ENCODE results near the gene IQCH. TPM values are rescaled to one million over a fixed set of nuclear protein-coding genes. Genes with fewer than 3 reads are reported as not detected.

IQCH gene
- total RNA-seq, 1 experiment from 2014 or later: 1.9 TPM

- ATAC-seq (no peak), DNase-seq (ENCODE audit: low spot score) (peak; percentile 14)
- no peaks in the 10 kb centered on the region for H3K27me3 Mint-ChIP-seq (ENCODE audit: low read depth)
- TF ChIP-seq ZBTB21 (CRISPR knock-in tag; IDR thresholded peaks at IDR 0.05; ENCODE audit: borderline replicate concordance): no peak
- no peak for TF ChIP-seq SMAD3 (CRISPR knock-in tag; IDR thresholded peaks at IDR 0.05; ENCODE audit: borderline replicate concordance)
- no peak for TF ChIP-seq TEAD4 (CRISPR knock-in tag; IDR thresholded peaks at IDR 0.05)
- no peak for TF ChIP-seq USF1 (CRISPR knock-in tag; IDR thresholded peaks at IDR 0.05)
- no peak for TF ChIP-seq ATF6 (CRISPR knock-in tag; IDR thresholded peaks at IDR 0.05)
- TF ChIP-seq ZNF138 (CRISPR knock-in tag; conservative IDR thresholded peaks at IDR 0.05): no peak
- TF ChIP-seq KAT7 (CRISPR knock-in tag; IDR thresholded peaks at IDR 0.05; ENCODE audit: borderline replicate concordance): no peak
- TF ChIP-seq PRRX2 (CRISPR knock-in tag; IDR thresholded peaks at IDR 0.05): no peak
- TF ChIP-seq PREB (CRISPR knock-in tag; IDR thresholded peaks at IDR 0.05; ENCODE audit: borderline replicate concordance): no peak
- no peak for TF ChIP-seq ARID4B (CRISPR knock-in tag; IDR thresholded peaks at IDR 0.05; ENCODE audit: borderline replicate concordance)
- TF ChIP-seq CBFB (CRISPR knock-in tag; IDR thresholded peaks at IDR 0.05; ENCODE audit: low read depth): no peak
- no peak for TF ChIP-seq RORB (CRISPR knock-in tag; IDR thresholded peaks at IDR 0.05)
- no peak for TF ChIP-seq ZNF121 (CRISPR knock-in tag; IDR thresholded peaks at IDR 0.05)
- no peak for TF ChIP-seq ZMAT4 (CRISPR knock-in tag; IDR thresholded peaks at IDR 0.05)
- TF ChIP-seq E2F1 (CRISPR knock-in tag; IDR thresholded peaks at IDR 0.05): no peak
- no peak for TF ChIP-seq ZNF425 (CRISPR knock-in tag; conservative IDR thresholded peaks at IDR 0.05)
- no peak for TF ChIP-seq RELA (CRISPR knock-in tag; IDR thresholded peaks at IDR 0.05; ENCODE audit: borderline replicate concordance)
- H3K9me3 Mint-ChIP-seq: no peaks in the 10 kb centered on the region
- H3K4me1 Mint-ChIP-seq: peaks cover 17% of the 10 kb centered on the region
- H3K4me3 Mint-ChIP-seq: peak overlapping the region; percentile 97
- POLR2A ChIA-PET: no interaction called here
- CTCF ChIA-PET: no interaction called here
- H3K27ac Mint-ChIP-seq: no peak overlapping the region
- no peaks in the 10 kb centered on the region for H3K36me3 Mint-ChIP-seq
These were observed 288.7 kb downstream of the IQCH start for GRCh38 chr15:67543348-67543718.
